ENCODE results near the gene HMCN2.
A peak's percentile ranks its signal among the peaks of the same experiment; 100 is the strongest.
"Not testable (repeated sequence)": the region's sequence is repeated elsewhere in the genome, so short reads cannot be mapped to it uniquely, and the experiment has no call there.

The HMCN2 gene

DNA sequence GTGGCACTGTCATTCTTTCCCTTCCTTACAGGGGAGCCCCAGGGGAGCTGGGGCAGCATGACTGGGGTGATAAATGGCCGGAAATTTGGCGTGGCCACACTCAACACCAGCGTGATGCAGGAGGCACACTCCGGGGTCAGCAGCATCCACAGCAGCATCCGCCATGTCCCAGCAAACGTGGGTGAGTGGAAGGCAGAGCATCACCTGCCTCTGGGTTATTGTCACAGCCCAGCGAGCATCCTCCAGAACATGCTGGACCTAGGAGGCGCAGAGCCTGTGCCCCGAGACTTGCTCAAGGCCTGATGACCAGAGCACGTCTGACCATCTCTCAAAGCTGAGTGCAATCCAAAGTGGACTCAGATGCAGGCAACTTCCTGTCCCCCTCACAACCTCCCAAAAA, 157.0 kb downstream of the HMCN2 start:
- no peak for DNase-seq

DNA sequence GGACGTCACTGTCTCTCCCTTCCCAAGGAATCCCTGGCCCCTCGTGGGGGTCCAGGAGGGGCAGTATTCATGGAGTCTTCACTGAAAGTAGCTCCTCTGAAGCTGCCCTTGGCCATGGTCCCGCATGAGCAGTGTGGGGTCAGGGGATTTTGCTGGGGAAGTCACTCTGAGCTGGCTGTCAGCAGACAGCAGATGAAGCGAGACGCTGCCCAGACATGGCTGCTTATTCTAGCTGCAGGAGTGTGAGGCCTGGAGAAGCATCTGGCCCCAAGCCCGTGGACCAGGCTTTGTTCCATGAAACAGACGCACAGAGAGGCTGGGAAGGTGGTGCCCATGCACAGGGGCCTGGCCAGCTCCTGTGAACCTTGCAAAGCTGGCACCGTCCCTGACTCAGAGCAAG, 157.7 kb downstream of the HMCN2 start:
- no peak for DNase-seq

DNA sequence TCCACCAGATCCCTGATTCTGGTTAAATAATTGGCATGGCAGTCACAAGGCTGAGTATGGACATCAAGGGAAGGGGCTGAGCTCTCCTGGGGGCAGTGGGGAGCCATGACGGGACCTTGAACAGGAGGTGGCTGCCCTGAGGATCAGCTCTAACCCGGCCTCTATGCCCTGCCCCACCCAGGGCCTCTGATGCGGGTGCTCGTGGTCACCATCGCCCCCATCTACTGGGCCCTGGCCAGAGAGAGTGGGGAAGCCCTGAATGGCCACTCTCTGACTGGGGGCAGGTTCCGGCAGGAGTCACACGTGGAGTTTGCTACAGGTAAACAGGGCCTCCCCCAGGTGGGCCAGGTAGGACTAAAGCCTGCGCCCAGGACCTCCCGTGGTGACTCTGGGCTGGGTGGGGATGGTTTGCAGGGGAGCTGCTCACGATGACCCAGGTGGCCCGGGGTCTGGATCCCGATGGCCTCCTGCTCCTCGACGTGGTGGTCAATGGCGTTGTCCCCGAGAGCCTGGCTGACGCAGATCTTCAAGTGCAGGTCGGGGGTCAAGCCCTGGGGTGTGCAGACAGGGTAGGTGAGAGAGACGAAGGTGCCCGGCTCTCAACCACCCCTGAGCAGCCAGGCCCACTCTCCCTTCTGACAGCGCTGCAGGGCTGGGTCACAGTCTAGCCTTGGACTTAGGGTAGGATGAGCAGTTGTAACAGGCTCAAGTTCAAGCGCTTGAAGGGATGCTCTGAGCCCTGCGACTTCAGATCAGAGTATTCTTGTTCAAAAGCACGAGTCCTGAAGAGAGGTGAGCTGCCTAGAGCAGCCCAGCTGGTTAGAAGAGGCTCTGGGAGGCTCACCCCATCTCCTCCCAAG, 159.3 kb downstream of the HMCN2 start:
- DNase-seq = no peak

DNA sequence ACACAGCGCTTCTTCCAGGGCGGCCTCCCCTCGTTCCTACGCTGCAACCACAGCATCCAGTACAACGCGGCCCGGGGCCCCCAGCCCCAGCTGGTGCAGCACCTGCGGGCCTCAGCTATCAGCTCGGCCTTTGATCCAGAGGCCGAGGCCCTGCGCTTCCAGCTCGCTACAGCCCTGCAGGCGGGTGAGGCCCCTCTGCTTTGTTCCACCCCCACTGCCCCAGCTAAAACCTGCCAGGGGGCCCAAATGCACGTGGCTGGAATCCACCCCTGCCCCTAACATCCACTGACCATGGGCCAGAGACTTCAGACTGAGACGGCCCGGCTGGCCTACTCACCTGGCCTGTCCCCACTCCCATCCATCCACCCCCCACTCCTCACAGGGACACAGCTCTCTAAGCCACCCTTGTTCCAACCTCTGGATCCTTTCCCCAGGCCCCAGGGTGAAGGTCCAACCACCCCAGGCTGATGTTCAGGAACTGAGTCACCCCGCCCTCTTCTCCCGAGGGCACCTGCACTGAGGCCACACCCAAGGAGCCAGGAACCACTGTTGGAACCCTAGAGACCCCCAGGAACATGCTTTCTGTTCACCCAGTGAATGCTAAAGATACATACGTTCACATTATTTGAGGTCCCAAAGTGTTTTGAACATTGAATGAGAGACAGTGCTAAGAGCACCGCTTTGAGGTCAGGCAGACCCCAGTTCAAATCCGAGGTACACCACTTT, 160.3 kb downstream of the HMCN2 start:
- DNase-seq = no peak

DNA sequence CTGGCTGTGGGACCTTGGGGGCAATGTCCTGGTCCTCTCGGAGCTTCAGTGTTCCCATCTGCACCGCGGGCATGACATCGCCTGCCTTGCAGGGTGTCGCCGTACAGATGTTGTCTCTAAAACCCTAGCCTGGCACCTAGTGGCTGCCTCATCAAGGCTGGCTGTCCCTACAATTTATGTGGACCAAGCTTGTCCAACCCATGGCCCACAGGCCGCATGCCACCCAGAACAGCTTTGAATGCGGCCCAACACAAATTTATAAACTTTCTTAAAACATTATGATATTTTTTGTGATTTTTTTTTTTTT, 160.9 kb downstream of the HMCN2 start:
- DNase-seq = no peak

DNA sequence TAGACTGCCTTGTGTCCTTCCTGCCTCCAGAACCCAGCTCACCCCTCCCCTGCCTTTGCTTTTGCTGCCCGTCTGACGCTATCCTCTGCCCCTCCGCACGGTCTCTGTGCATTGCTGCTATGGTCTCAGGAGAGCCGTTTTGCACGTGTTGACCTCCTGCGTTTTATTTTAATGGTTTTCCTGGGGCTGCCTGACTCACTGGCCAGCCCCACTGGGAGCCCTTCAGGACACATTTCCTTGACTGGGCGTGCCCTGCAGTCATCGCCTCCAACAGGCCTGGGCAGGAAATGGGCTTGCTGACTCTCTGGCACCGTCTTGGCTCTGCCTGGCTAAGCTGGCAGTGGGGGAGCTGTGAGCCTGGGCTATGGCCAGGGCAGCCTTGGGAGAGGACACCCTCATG, 161.3 kb downstream of the HMCN2 start:
- DNase-seq = peak; percentile 74

DNA sequence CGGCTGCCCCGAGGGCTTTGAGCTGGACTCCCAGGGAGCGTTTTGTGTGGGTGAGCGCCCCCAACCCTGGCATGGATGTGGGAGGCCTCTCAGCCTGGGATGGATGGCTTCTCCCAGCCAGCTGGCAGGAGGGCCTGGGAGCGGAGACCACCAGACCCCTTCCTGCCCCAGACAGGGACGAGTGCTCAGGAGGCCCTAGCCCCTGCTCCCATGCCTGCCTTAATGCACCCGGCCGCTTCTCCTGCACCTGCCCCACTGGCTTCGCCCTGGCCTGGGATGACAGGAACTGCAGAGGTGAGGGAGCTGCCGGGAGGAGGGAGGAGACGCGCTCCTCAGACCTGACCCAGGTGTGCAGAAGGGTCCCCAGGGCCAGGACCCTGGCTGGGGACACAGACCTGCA, 161.8 kb downstream of the HMCN2 start:
- no peak for DNase-seq

DNA sequence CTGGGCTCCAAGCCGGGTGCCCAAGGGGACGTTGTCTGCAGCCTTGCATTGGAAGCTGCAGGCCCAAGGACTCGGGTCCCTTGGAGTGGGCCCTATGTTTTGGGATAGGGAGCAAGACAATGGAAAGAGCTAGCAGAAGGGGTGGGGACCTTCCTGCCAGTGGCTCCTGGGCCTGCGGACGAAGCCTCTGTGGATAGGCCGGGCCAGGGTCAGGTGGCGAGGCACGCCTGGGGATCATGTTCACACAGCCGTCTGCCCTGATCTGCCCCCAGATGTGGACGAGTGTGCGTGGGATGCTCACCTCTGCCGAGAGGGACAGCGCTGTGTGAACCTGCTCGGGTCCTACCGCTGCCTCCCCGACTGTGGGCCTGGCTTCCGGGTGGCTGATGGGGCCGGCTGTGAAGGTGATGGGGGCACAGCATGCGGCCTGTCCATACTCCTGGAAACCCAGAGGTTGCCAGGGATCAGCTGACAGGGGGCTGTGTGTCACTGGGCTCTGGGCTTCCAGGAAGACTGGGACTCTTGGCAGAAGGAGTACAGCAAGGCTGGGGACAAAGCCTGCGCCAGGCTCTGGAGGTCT, 162.6 kb downstream of the HMCN2 start:
- DNase-seq = no peak

DNA sequence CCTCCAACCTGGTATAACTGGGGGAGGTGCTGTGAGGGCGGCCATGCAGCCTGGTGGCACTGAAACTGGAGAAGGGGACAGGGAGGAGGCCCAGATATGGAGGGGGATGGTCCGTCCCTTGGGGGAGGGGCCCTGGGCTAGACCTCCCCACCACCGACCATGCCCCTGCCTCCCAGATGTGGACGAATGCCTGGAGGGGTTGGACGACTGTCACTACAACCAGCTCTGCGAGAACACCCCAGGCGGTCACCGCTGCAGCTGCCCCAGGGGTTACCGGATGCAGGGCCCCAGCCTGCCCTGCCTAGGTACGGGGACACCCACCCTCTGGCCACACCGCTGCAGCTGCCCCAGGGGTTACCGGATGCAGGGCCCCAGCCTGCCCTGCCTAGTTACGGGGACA, 163.8 kb downstream of the HMCN2 start:
- DNase-seq = no peak

DNA sequence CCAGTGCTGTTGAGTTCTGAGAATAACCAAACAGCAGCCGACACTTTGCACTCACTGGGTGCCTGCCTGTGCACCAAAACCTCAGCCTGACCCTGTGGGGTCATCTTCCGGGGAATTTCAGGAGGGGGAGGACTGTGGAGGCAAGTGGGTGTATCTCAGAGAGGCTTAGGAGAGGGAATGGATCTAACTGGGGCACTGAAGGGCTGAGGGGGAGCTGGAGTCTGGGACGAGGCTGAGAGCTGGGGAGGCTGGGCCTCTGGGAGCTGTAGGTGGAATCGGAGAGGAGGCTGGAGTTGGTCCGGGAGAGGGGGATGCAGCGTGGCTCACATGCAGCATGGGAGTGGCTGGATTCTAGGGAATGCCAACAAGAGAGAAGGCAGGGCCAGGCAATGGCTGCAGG, 164.3 kb downstream of the HMCN2 start:
- no peak for DNase-seq

DNA sequence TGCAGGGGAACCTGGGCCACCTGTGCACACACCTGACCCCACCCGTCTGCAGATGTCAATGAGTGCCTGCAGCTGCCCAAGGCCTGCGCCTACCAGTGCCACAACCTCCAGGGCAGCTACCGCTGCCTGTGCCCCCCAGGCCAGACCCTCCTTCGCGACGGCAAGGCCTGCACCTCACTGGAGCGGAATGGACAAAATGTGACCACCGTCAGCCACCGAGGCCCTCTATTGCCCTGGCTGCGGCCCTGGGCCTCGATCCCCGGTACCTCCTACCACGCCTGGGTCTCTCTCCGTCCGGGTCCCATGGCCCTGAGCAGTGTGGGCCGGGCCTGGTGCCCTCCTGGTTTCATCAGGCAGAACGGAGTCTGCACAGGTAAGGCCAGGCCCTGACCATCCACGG, 164.7 kb downstream of the HMCN2 start:
- DNase-seq = no peak

DNA sequence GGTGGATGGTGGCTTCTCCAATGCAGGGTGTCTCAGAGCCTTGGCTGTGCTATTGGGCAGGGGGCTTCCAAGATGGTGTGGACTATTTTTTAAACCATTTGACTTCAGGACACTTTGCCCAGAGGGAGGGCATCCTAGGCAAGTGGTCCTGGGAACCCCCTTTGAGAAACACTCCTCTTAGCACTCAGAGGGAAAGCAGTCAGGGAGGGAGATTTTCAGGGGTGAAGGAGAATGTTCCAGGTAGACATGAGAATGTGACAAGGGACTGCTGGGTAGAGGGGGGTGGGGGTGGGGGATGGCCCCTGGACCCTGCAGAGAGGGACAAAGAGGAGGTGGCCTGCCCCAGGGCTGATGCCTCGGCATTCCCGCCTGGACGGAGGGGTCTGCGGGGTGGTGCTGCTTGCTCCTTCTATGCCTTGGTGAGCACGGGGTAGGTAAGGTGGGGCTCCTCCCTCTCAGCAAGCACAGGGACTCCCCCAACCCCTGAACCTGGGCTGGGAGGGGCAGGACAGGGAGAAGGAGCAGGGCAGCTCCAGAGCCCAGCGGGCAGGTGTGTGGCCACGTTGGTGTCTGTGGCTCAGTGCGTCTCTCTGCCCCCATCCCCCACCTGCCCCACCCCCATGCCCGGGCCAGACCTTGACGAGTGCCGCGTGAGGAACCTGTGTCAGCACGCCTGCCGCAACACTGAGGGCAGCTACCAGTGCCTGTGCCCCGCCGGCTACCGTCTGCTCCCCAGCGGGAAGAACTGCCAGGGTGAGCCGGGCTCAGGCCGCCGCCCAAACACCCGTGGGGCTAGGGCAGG, 165.4 kb downstream of the HMCN2 start:
- no peak for DNase-seq

DNA sequence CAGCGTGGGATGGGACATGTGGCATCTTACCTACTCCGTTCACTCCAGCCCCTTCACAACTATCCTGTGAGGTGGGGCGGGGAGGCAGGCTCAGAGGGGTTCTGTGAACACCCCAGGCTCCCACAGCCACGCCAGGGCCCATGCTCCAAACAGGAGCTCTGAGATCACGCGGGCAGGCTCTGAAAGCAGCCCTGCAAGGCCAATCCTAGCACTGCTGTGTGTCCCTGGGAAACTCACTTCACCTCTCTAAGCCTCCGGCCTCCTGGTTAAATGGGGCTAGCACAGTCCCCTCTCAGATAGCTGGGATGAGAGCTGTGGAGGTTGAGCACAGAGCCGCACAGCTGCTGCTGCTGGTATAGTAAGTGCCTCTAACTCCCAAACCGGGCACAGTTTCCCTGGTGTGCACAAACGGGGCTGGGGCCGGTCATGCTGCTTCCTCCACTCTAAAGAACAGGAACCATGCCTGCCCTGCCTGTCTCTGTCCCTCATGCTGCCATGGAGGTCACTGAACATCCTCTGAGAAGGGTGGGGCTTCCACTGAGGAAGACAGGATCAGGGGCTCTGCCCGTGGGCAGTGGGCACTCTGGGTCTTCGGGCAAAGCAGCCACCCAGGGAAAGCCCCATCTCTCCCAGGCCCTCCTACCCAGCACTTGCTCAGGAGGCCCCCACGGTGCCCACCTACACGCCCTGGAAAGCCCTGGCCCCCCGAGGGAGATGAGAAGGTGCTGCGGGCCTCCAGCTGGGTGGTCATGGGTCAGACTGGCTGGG, 166.2 kb downstream of the HMCN2 start:
- no peak for DNase-seq

DNA sequence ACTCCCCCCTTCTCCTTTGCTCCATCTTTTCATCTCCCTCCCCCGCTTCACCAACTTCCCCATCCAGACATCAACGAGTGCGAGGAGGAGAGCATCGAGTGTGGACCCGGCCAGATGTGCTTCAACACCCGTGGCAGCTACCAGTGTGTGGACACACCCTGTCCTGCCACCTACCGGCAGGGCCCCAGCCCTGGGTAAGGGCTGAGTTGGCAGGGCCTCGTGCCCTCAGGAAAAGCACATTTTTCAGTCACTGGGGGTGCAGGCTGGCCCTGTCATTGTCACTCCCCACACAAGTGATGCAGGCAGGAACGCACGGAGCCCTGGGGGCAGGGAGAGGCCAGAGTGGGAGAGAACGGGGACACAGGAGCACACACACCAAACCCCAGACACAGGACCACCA, 166.8 kb downstream of the HMCN2 start:
- DNase-seq = no peak

DNA sequence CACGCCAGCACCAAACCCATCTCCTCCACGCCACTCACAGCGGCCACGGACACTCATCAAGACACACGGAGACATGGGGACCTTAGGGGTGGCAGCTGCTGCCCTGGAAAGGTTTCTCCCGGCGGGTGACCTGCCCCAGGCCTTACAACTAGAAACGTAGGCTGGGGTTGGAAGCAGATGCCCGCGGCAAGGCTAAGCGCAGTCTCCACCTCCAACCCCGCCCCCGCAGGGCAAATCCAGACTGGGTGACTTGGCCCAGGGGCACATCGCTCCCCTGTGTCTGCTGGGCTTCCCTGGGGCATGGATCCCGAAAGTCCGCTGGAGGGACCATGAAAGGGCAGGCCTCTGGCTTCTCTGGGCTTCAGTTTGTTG, 167.2 kb downstream of the HMCN2 start:
- no peak for DNase-seq

DNA sequence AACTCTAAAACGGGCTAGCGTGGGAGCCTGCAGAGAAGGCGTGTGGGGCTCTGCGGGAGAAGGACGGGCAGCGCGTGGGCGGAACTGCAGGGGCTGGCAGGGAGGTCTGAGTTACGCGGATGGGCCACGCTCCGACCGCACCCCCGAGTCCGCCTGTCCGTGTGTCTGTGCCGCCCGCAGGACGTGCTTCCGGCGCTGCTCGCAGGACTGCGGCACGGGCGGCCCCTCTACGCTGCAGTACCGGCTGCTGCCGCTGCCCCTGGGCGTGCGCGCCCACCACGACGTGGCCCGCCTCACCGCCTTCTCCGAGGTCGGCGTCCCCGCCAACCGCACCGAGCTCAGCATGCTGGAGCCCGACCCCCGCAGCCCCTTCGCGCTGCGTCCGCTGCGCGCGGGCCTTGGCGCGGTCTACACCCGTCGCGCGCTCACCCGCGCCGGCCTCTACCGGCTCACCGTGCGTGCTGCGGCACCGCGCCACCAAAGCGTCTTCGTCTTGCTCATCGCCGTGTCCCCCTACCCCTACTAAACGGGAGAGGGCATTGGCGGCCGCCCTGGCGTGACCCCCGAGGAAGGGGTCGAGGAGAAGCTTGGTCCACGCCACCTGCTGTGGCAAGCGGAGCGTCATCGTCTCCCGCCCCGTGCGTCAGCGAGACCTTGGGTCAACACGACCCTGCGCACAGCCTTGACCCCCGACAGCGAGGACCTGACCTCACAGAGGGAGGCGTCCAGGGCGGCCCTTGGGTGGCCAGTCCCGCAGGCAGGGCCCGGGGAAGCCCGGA, 167.8 kb downstream of the HMCN2 start:
- DNase-seq = no peak

DNA sequence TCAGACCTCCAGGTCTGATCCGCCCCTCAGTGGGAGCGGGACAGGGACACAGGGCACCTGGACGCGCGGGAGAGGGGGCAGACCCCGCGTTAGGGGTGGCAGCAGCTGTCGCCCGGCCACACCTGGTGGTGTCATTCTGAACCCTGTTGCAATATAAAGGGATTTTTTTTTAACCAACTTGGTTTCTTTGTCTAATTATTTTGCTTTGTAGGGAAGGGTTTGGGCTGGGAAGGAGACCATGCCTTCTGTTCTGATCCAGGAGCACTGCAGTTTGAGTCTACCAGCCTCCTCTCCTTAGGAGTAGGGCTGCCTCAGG, 168.3 kb downstream of the HMCN2 start:
- DNase-seq = no peak

DNA sequence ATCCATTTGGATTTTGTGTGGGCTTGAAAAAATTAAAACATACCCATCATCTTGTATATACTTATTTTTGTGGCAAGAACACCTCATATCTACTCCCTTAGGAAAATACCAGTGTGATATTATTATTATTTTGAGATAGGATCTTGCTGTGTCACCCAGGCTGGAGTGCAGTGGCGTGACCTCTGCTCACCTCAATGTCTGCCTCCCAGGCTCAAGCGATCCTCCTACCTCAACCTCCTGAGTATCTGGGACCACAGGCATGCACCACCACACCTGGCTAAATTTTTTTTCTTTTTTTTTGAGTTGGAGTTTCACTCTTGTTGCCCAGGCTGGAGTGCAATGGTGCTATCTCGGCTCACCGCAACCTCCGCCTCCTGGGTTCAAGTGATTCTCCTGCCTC, 169.1 kb downstream of the HMCN2 start:
- not testable (repeated sequence) for DNase-seq

DNA sequence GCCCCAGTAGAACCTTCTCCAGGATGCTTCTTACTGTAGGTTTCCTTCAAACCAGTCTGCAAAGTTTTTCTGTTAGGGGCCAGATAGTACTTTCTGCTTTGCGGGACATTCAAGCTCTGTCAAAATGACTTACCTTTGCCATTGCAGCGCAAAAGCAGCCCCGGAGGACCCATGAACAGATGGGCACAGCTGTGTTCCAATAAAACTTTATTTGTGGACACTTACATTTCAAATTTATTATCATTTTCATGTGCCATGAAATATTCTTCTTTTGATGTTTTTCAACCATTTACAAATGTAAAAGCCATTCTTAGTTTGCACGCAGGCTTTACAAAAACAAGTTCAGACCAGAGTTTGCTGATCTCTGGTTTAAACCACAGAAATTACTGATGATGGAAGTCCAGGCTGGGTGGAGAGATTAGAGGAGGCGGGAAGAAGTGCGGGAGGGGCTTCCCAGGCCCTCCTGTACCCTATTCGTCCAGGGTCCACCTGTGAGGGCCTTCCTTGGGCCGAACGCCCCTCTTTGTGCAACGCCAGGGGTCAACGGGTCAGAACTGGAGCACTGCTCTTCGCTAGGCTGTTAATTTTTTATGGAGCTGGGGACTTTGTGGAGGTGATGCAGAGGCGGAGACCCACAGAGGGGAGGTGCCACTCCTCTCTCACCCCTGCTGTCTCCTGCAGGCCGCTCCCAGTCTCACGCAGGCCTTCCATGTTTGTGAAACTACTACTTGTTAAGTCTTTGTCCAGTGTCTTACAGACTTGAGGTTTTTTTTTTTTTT, 171.6 kb downstream of the HMCN2 start:
- DNase-seq = no peak

DNA sequence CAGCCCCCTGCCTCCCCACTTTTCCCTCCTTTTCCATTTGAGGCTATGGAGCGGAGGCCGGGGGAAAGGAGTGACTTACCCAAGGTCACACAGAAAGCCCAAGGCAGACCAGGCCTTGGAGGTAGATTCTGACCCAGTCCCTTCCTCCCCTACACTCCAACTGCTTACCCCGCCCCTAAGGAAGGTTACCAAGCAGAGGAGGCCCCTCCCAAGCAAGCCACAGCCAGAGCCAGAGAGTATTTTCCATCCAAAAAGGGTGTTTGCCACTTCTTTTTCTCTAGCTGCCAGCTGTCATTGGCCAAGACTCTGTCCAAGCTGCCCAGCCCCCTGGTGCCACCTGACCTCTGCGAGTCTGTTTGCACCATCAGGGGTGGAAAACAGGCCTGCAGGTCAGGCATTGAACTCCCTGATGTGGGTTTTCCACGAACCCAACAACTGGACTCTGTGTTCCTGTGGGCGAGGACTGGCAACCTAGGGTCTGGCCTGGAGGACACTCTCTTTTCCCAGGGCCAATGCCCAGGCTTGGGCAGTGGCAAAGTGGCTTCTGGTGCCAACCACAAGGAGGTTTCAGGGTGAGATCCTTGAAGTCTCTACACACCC, 172.9 kb downstream of the HMCN2 start:
- no peak for DNase-seq

DNA sequence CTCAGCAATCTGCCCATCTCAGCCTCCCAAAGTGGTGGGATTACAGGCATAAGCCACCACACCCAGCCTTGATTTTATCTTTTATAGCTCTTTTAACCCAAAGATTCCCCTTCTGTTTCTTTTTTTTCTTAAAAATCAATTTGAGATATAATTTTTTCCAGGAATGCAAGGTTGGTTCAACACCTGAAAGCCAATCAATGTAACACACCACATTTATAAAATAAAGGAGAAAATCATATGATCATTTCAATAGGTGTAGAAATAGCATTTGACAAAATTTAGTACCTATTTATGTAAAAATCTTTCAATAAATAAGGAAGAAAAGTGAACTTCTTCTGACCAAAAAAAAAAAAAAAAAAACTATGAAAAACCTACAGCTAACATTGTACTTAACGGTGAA, 175.5 kb downstream of the HMCN2 start:
- DNase-seq = no peak

Measured in NCI-H226 (cell line).